CD4-positive, alpha-beta T cell (primary cell): ENCODE measurements around the gene PPBP. TPM values are rescaled to one million over a fixed set of nuclear protein-coding genes. Genes with fewer than 3 reads are reported as not detected.

Experiments used
- ATAC-seq: fragments of 200-7000 bp; cut with Tn5 transposase; one replicate; pipeline ENCODE4 v1.10.0; 2022; ENCODE audit warnings: mild to moderate bottlenecking; ENCODE audit not compliant: poor library complexity
- CTCF ChIA-PET: fragments of 350-600 bp; sonication (Branson Sonifier 250); formaldehyde crosslinking; loops from one replicate; lab custom pipeline; 2021; ENCODE audit warnings: antibody characterized with exemption, inconsistent platforms; lab: Charles Lee
- POLR2A ChIA-PET: fragments of 350-600 bp; sonication (Branson Sonifier 250); formaldehyde crosslinking; loops from one replicate; lab custom pipeline; 2021; ENCODE audit warnings: antibody characterized with exemption, inconsistent platforms; lab: Charles Lee
- DNase-seq, 14 experiments: peaks; one replicate each; pipeline ENCODE4 v3.0.0-alpha.2; 2013 to 2020; ENCODE audit warnings: mixed read lengths in 2 of 14
- H3K27ac ChIP-seq, 2 donors: one replicate each; pipeline versions ENCODE4 v1.5.1 to v1.7.0; 2013; ENCODE audit warnings: low read length in 2 of 2, low read depth in 1 of 2, mild to moderate bottlenecking in 1 of 2
- H3K27me3 ChIP-seq, 2 experiments: 1 replicate in 1 of 2; 2 replicates in 1 of 2; pipeline versions ENCODE4 v1.6.1 to v1.7.0; 2013; ENCODE audit warnings: low read length in 2 of 2, control low read depth in 1 of 2, mild to moderate bottlenecking in 1 of 2, moderate library complexity in 1 of 2; ENCODE audit not compliant: insufficient read depth in 2 of 2, control insufficient read depth in 1 of 2
- H3K36me3 ChIP-seq: one replicate; pipeline ENCODE4 v1.6.1; 2013; ENCODE audit warnings: low read length, control low read depth; ENCODE audit not compliant: insufficient read depth
- H3K4me1 ChIP-seq: one replicate; pipeline ENCODE4 v1.6.1; 2013; ENCODE audit warnings: low read length, control low read depth; ENCODE audit not compliant: insufficient read depth
- H3K4me3 ChIP-seq: one replicate; pipeline ENCODE4 v1.5.1; 2013; ENCODE audit warnings: mild to moderate bottlenecking, low read length, moderate library complexity
- H3K9me3 ChIP-seq, 2 experiments: 1 replicate in 1 of 2; 2 replicates in 1 of 2; pipeline versions ENCODE4 v1.6.1 to v1.7.0; 2013; ENCODE audit warnings: low read length in 2 of 2, mild to moderate bottlenecking in 2 of 2, control low read depth in 1 of 2, moderate library complexity in 1 of 2; ENCODE audit not compliant: control insufficient read depth in 1 of 2, insufficient read depth in 1 of 2
- H3K27ac Mint-ChIP-seq: one replicate; pipeline ENCODE4 v1.8.0; 2020; ENCODE audit warnings: mixed read lengths
- H3K27me3 Mint-ChIP-seq: one replicate; pipeline ENCODE4 v1.8.0; 2021; ENCODE audit warnings: mixed read lengths
- H3K36me3 Mint-ChIP-seq: one replicate; pipeline ENCODE4 v1.8.0; 2021; ENCODE audit warnings: low read depth, mixed read lengths
- H3K4me1 Mint-ChIP-seq: one replicate; pipeline ENCODE4 v1.8.0; 2021; ENCODE audit warnings: low read depth, mixed read lengths
- H3K4me3 Mint-ChIP-seq: one replicate; pipeline ENCODE4 v1.8.0; 2020; ENCODE audit warnings: mild to moderate bottlenecking, mixed read lengths
- H3K9me3 Mint-ChIP-seq: one replicate; pipeline ENCODE4 v1.8.0; 2020; ENCODE audit warnings: mixed read lengths
- intact Hi-C, 2 experiments: fragments of 100-400 bp; cut with DNase I in 1 of 2; cut with micrococcal nuclease in 1 of 2; formaldehyde crosslinking; loops; one replicate each; pipeline versions ENCODE4 v1.15.1 to v1.9.0; 2023 to 2025; cut with DNase I, micrococcal nuclease
- total RNA-seq, 174 experiments: library from RNA in 2 of 174; stranded (reverse) in 2 of 174; gene quantifications; one replicate each; pipeline ENCODE4 v1.2.3 and lab custom pipeline; 2021 to 2026
- TF ChIP-seq, protein P1 (sequence below): fragments of 200-600 bp; IDR thresholded peaks from one replicate; pipeline ENCODE4 v1.8.0; 2022; ENCODE audit warnings: antibody characterized with exemption, mild to moderate bottlenecking

The PPBP gene
- total RNA-seq, 2 experiments from 2014 or later = 0.52 to 0.95 TPM

DNA sequence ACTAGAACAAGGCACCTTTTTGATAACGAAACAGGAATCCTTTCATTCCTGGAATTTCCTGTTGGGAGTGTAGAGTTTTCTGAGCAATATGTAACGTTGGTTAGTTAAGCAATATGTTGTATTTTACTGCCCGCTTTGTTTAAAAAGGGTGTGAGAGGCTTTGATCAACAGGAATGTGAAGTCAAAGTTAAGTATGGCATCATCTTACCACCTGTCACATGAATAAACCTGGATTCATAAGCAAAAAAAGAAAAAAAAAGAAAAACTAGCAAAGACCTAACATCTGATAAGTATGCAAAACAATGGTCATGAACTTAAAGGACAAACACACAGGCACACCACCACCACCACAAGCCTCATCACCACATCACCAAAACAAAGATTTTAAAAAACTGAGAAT, 17.5 kb upstream of the PPBP start:
- ATAC-seq = no peak
- H3K4me1 Mint-ChIP-seq = no peaks in the 10 kb centered on the region

DNA sequence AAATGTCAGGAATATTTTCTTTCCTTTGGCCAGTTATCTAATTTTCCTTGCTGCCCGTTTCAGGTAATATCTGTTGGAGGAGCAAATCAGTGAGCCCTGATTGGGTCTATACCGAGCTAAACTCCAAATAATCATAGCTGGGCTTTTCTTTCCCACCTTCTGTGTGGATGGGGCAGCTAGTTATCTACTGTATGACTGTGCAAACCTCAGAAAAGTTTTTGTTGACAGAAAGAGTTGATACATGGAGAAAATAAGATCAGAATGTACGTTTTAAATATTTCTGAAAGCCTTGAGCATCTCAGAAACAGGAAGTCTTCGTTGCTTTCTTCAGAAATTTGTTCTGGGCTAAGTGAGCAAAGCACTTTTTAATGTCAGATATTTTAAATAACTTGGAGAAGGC, 16.7 kb upstream of the PPBP start:
- Mint-ChIP-seq H3K27me3 (peaks cover 3% of the 10 kb centered on the region), H3K27ac (no peak overlapping the region), H3K36me3 (no peaks in the 10 kb centered on the region), H3K9me3 (no peaks in the 10 kb centered on the region), H3K4me3 (no peak overlapping the region), H3K4me1 (no peaks in the 10 kb centered on the region)
- Histone ChIP-seq H3K9me3 (no peaks in the 10 kb centered on the region), H3K4me3 (no peak overlapping the region), H3K4me1 (no peaks in the 10 kb centered on the region), H3K36me3 (no peaks in the 10 kb centered on the region), H3K27me3 (no peaks in the 10 kb centered on the region), H3K27ac (no peak overlapping the region)
- ATAC-seq = no peak
- ChIA-PET CTCF (no interaction called here), POLR2A (no interaction called here)
- intact Hi-C loops = no loop called here
- TF ChIP-seq, protein P1, sequence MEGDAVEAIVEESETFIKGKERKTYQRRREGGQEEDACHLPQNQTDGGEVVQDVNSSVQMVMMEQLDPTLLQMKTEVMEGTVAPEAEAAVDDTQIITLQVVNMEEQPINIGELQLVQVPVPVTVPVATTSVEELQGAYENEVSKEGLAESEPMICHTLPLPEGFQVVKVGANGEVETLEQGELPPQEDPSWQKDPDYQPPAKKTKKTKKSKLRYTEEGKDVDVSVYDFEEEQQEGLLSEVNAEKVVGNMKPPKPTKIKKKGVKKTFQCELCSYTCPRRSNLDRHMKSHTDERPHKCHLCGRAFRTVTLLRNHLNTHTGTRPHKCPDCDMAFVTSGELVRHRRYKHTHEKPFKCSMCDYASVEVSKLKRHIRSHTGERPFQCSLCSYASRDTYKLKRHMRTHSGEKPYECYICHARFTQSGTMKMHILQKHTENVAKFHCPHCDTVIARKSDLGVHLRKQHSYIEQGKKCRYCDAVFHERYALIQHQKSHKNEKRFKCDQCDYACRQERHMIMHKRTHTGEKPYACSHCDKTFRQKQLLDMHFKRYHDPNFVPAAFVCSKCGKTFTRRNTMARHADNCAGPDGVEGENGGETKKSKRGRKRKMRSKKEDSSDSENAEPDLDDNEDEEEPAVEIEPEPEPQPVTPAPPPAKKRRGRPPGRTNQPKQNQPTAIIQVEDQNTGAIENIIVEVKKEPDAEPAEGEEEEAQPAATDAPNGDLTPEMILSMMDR = no peak
- DNase-seq = no peak

More for the DNA sequence above, 17.5 kb upstream of the PPBP start:
- ChIA-PET POLR2A (no interaction called here), CTCF (no interaction called here)
- Histone ChIP-seq H3K27ac (no peak overlapping the region), H3K36me3 (no peaks in the 10 kb centered on the region), H3K4me3 (no peak overlapping the region), H3K9me3 (no peaks in the 10 kb centered on the region), H3K4me1 (no peaks in the 10 kb centered on the region), H3K27me3 (no peaks in the 10 kb centered on the region)
- intact Hi-C loops = no loop called here
- Mint-ChIP-seq H3K4me3 (no peak overlapping the region), H3K27me3 (peaks cover 3% of the 10 kb centered on the region), H3K36me3 (no peaks in the 10 kb centered on the region), H3K27ac (no peak overlapping the region), H3K9me3 (no peaks in the 10 kb centered on the region)
- DNase-seq = no peak
- TF ChIP-seq, protein P1 = no peak

DNA sequence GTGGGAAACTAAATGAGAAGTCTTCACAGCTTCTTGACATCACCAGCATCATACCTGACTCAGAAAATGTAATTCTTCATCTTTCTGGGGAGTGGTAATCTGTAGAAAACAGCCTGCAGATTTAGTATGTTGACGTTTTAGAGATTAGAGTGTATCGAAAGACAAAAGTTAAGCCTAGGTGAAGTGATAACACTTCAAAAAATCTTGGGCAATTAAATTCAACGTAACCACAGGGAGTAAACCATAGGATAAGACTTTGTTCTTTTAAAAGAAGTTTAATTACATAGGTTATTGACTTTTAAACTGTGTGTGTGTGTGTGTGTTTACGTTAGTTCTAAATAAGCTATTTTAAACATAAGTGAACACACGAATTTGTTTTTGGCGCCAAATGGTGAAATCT, 12.3 kb upstream of the PPBP start:
- CTCF ChIA-PET = no interaction called here
- H3K27me3 ChIP-seq = no peaks in the 10 kb centered on the region
- no peak overlapping the region for H3K27ac Mint-ChIP-seq
- no peaks in the 10 kb centered on the region for H3K4me1 Mint-ChIP-seq
- DNase-seq (no peak), ATAC-seq (no peak)
- no peaks in the 10 kb centered on the region for H3K9me3 Mint-ChIP-seq
- no peaks in the 10 kb centered on the region for H3K36me3 ChIP-seq
- TF ChIP-seq, protein P1 = no peak
- H3K4me1 ChIP-seq = no peaks in the 10 kb centered on the region
- no peaks in the 10 kb centered on the region for H3K36me3 Mint-ChIP-seq
- intact Hi-C loops = no loop called here
- H3K4me3 Mint-ChIP-seq = no peak overlapping the region
- peaks cover 20% of the 10 kb centered on the region for H3K27me3 Mint-ChIP-seq
- POLR2A ChIA-PET = no interaction called here
- no peak overlapping the region for H3K27ac ChIP-seq
- no peak overlapping the region for H3K4me3 ChIP-seq
- H3K9me3 ChIP-seq = peaks cover 0 to 9% of the 10 kb centered on the region in 2 experiments
